DND-41 (cell line): Measurements from ENCODE around the gene FAM83D.

Experiments used
- ATAC-seq: fragments of 200-7000 bp; cut with Tn5 transposase; 3 replicates; pipeline ENCODE4 v1.9.1; 2021; ENCODE audit warnings: low read depth; ENCODE audit not compliant: insufficient read depth
- DNase-seq: peaks from one replicate; pipeline ENCODE4 v3.0.0-alpha.2; 2020
- H2AFZ ChIP-seq: 2 replicates; pipeline ENCODE4 v1.6.0; 2012; ENCODE audit warnings: low read depth, low read length
- H3K27ac ChIP-seq: 2 replicates; pipeline ENCODE4 v1.5.1; 2012; ENCODE audit warnings: low read length, inconsistent platforms
- H3K27me3 ChIP-seq: fragments of 200-600 bp; sonication (generic); 2 replicates; pipeline ENCODE4 v1.6.0; 2012; ENCODE audit warnings: low read length, mild to moderate bottlenecking, inconsistent platforms; ENCODE audit not compliant: insufficient read depth, poor library complexity
- H3K36me3 ChIP-seq: 2 replicates; pipeline ENCODE4 v1.5.1; 2012; ENCODE audit warnings: low read length, inconsistent platforms; ENCODE audit not compliant: insufficient read depth
- H3K4me1 ChIP-seq: 2 replicates; pipeline ENCODE4 v1.5.1; 2012; ENCODE audit warnings: mild to moderate bottlenecking, low read length; ENCODE audit not compliant: insufficient read depth
- H3K4me2 ChIP-seq: 2 replicates; pipeline ENCODE4 v1.6.0; 2012; ENCODE audit warnings: mild to moderate bottlenecking, moderate library complexity, low read length, inconsistent platforms; ENCODE audit not compliant: insufficient read depth
- H3K4me3 ChIP-seq, 2 experiments: fragments of 200-600 bp in 1 of 2; shearing (Covaris generic) in 1 of 2; 2 replicates each; pipeline ENCODE4 v1.5.1; 2012 to 2016; ENCODE audit warnings: inconsistent platforms in 2 of 2, low read length in 2 of 2, mild to moderate bottlenecking in 2 of 2, low read depth in 1 of 2, moderate library complexity in 1 of 2
- H3K79me2 ChIP-seq: 2 replicates; pipeline ENCODE4 v1.6.0; 2012; ENCODE audit warnings: low read length, inconsistent platforms; ENCODE audit not compliant: insufficient read depth
- H3K9ac ChIP-seq: 2 replicates; pipeline ENCODE4 v1.6.0; 2012; ENCODE audit warnings: low read depth, mild to moderate bottlenecking, inconsistent platforms, low read length, moderate library complexity
- H3K9me3 ChIP-seq: 2 replicates; pipeline ENCODE4 v1.5.1; 2012; ENCODE audit warnings: low read length, moderate library complexity, mild to moderate bottlenecking, inconsistent platforms; ENCODE audit not compliant: insufficient read depth, severe bottlenecking
- H4K20me1 ChIP-seq: 2 replicates; pipeline ENCODE4 v1.6.0; 2012; ENCODE audit warnings: low read length; ENCODE audit not compliant: insufficient read depth
- CTCF ChIP-seq: IDR thresholded peaks from 2 replicates; pipeline ENCODE4 v1.5.1; 2012; ENCODE audit warnings: borderline replicate concordance, low read length, moderate library complexity, mild to moderate bottlenecking; ENCODE audit not compliant: poor library complexity, severe bottlenecking; ENCODE audit errors: extremely low read depth
- EZH2 ChIP-seq: IDR thresholded peaks from 3 replicates; pipeline ENCODE4 v1.6.1; 2012; ENCODE audit warnings: borderline replicate concordance, low read depth, mild to moderate bottlenecking, moderate library complexity, low read length, inconsistent platforms; ENCODE audit not compliant: severe bottlenecking

The FAM83D gene

GRCh38 chr20:38896009-38896594 lies 30.1 kb upstream of the FAM83D start:
- no peak overlapping the region for H3K9ac ChIP-seq
- no peaks in the 10 kb centered on the region for H3K79me2 ChIP-seq
- H3K4me1 ChIP-seq: peaks cover 8% of the 10 kb centered on the region
- H3K4me2 ChIP-seq: no peak overlapping the region
- DNase-seq (no peak), ATAC-seq (no peak)
- H3K36me3 ChIP-seq: no peaks in the 10 kb centered on the region
- TF ChIP-seq EZH2: no peak
- TF ChIP-seq CTCF: no peak
- peaks cover 7% of the 10 kb centered on the region; the same call in 1 of the 2 replicates for H4K20me1 ChIP-seq
- no peaks in the 10 kb centered on the region for H3K9me3 ChIP-seq
- H3K27me3 ChIP-seq: no peaks in the 10 kb centered on the region
- no peak overlapping the region for H3K27ac ChIP-seq
- H3K4me3 ChIP-seq: no peak overlapping the region
- H2AFZ ChIP-seq: no peak overlapping the region

GRCh38 chr20:38897267-38897666 lies 28.9 kb upstream of the FAM83D start:
- no peak for TF ChIP-seq CTCF
- no peak for TF ChIP-seq EZH2
- peaks cover 7% of the 10 kb centered on the region; the same call in 1 of the 2 replicates for H4K20me1 ChIP-seq
- peaks cover 8% of the 10 kb centered on the region for H3K4me1 ChIP-seq
- DNase-seq (no peak), ATAC-seq (no peak)
- no peak overlapping the region for H3K4me3 ChIP-seq
- H3K27ac ChIP-seq: no peak overlapping the region
- H3K9me3 ChIP-seq: no peaks in the 10 kb centered on the region
- no peaks in the 10 kb centered on the region for H3K36me3 ChIP-seq
- H2AFZ ChIP-seq: no peak overlapping the region
- no peaks in the 10 kb centered on the region for H3K79me2 ChIP-seq
- no peaks in the 10 kb centered on the region for H3K27me3 ChIP-seq
- H3K4me2 ChIP-seq: no peak overlapping the region
- H3K9ac ChIP-seq: no peak overlapping the region

GRCh38 chr20:38900606-38901005 lies 25.6 kb upstream of the FAM83D start:
- Histone ChIP-seq H3K9ac (no peak overlapping the region), H3K4me1 (no peaks in the 10 kb centered on the region), H3K4me2 (no peak overlapping the region), H4K20me1 (0 out of 2 replicates have a peak, but pooled peaks cover 3% of the 10 kb centered on the region), H3K9me3 (no peaks in the 10 kb centered on the region), H3K27me3 (no peaks in the 10 kb centered on the region), H3K36me3 (no peaks in the 10 kb centered on the region), H3K79me2 (no peaks in the 10 kb centered on the region), H3K4me3 (no peak overlapping the region), H2AFZ (no peak overlapping the region), H3K27ac (no peak overlapping the region)
- ATAC-seq (no peak), DNase-seq (no peak)
- TF ChIP-seq EZH2: no peak
- no peak for TF ChIP-seq CTCF

- Histone ChIP-seq H3K36me3 (no peaks in the 10 kb centered on the region), H3K4me2 (no peak overlapping the region), H3K4me3 (no peak overlapping the region), H3K79me2 (no peaks in the 10 kb centered on the region), H4K20me1 (0 out of 2 replicates have a peak, but pooled peaks cover 3% of the 10 kb centered on the region), H2AFZ (no peak overlapping the region), H3K4me1 (no peaks in the 10 kb centered on the region), H3K9ac (no peak overlapping the region), H3K27me3 (no peaks in the 10 kb centered on the region), H3K27ac (no peak overlapping the region), H3K9me3 (no peaks in the 10 kb centered on the region)
- ATAC-seq (no peak), DNase-seq (no peak)
- no peak for TF ChIP-seq CTCF
- TF ChIP-seq EZH2: no peak
Observed at GRCh38 chr20:38902601-38903000, 23.6 kb upstream of the FAM83D start.
